Measurements from ENCODE around the gene CBLB. TPM values are rescaled to one million over a fixed set of nuclear protein-coding genes. Genes with fewer than 3 reads are reported as not detected.

CBLB gene
- total and polyA plus RNA-seq, 2 of the 4 experiments (the other 2 are of a cell fraction), result 10.1 to 20.1 TPM

DNA sequence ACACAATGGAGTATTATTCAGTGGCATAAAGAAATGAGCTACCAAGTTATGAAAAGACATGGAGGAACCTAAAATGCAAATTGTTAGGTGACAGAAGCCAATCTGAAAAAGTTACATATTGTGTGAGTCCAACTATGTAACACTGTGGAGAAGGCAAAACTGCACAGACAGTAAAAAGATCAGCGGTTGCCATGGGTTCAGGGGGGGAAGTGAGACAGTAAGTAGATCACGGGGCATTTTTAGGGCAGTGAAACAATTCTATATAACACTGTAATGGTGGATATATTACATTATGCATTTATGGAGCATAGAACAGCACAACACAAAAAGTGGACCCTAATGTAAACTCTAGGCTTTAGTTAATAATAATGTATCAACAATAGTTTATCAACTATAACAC, 17.6 kb downstream of the CBLB start:
- H2BK5ac ChIP-seq (ENCODE audit: low read depth, low read length, poor library complexity, severe bottlenecking), result no peak overlapping the region
- H2AFZ ChIP-seq (replicated peaks; ENCODE audit: low read length, poor library complexity), result no peak overlapping the region
- dilution Hi-C loops (cut with HindIII; ENCODE audit: low sequenced_read_pairs, unreplicated experiment), result no loop called here
- H3K9ac ChIP-seq (ENCODE audit: low read depth, low read length), result no peak overlapping the region
- ChIA-PET POLR2A (ENCODE audit: unreplicated experiment) (no interaction called here), CTCF (no interaction called here)
- H3K36me3 ChIP-seq (ENCODE audit: control insufficient read depth, insufficient read depth, low read length), result peaks cover 10% of the 10 kb centered on the region
- no peak overlapping the region for H3K14ac ChIP-seq (replicated peaks; ENCODE audit: low read depth, low read length)
- no peak overlapping the region for H3K4ac ChIP-seq (ENCODE audit: low read depth, low read length)
- H3K9me3 ChIP-seq (ENCODE audit: control insufficient read depth, insufficient read depth, low read length), result no peaks in the 10 kb centered on the region
- DNase-seq, result no peak
- H4K5ac ChIP-seq (ENCODE audit: low read depth, low read length), result no peak overlapping the region
- no peak overlapping the region for H2AK9ac ChIP-seq (replicated peaks; ENCODE audit: low read depth, low read length, poor library complexity)
- H4K8ac ChIP-seq (ENCODE audit: low read depth in 2 of 2, low read length in 2 of 2), result no peak overlapping the region
- no TSS peak for BruUV-seq (replicated peaks)
- no peak overlapping the region for H3K23ac ChIP-seq (ENCODE audit: low read depth, low read length)
- H2BK120ac ChIP-seq (ENCODE audit: low read depth, low read length), result no peak overlapping the region
- no peak for TF ChIP-seq RFX5 (IDR thresholded peaks at IDR 0.05; ENCODE audit: low read depth, low read length)
- TF ChIP-seq, protein P1, sequence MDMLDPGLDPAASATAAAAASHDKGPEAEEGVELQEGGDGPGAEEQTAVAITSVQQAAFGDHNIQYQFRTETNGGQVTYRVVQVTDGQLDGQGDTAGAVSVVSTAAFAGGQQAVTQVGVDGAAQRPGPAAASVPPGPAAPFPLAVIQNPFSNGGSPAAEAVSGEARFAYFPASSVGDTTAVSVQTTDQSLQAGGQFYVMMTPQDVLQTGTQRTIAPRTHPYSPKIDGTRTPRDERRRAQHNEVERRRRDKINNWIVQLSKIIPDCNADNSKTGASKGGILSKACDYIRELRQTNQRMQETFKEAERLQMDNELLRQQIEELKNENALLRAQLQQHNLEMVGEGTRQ (IDR thresholded peaks at IDR 0.05; ENCODE audit: low read depth, low read length), result no peak
- no peak for TF ChIP-seq MXI1 (IDR thresholded peaks at IDR 0.05; ENCODE audit: borderline replicate concordance, low read depth, low read length)
- no peak for TF ChIP-seq RCOR1 (IDR thresholded peaks at IDR 0.05; ENCODE audit: insufficient replicate concordance, low read length)
- intact Hi-C loops (cut with micrococcal nuclease), result no loop called here
- no peak overlapping the region for H3K56ac ChIP-seq (ENCODE audit: extremely low read depth, insufficient read depth, low read length)
- no peak overlapping the region for H4K91ac ChIP-seq (ENCODE audit: insufficient read depth, low read depth, low read length)
- no peaks in the 10 kb centered on the region for H4K20me1 ChIP-seq (ENCODE audit: insufficient read depth, low read length)
- H3K18ac ChIP-seq (ENCODE audit: low read depth, low read length), result no peak overlapping the region
- no peak overlapping the region for H2BK15ac ChIP-seq (ENCODE audit: low read depth, low read length)
- H3K4me1 ChIP-seq (ENCODE audit: control insufficient read depth, insufficient read depth, low read length), result 0 out of 2 replicates have a peak, but pooled peaks cover 2% of the 10 kb centered on the region
- in situ Hi-C loops (cut with MboI; ENCODE audit: low sequenced_read_pairs), result no loop called here
- H3K9me1 ChIP-seq (ENCODE audit: insufficient read depth, low read length), result no peaks in the 10 kb centered on the region
- no peak overlapping the region for H2BK20ac ChIP-seq (ENCODE audit: low read depth, low read length)
- no peak overlapping the region for H3K4me3 ChIP-seq (ENCODE audit: insufficient read depth, low read depth, low read length)
- no CpG with 5 or more reads among the region's 2 CpGs for WGBS, 2 experiments (ENCODE audit: extremely low coverage in 2 of 2, insufficient read length in 1 of 2)
- no peak overlapping the region for H3K27ac ChIP-seq (ENCODE audit: insufficient read depth, low read length)
- no peak overlapping the region for H3K4me2 ChIP-seq (ENCODE audit: low read depth, low read length)
- H3K27me3 ChIP-seq (ENCODE audit: control insufficient read depth, insufficient read depth, low read length), result no peaks in the 10 kb centered on the region
- no peak for ATAC-seq (ENCODE audit: low read depth)
- H2AK5ac ChIP-seq (ENCODE audit: low read depth, low read length), result no peak overlapping the region
- peaks cover 2 to 6% of the 10 kb centered on the region in 2 experiments; a peak in 3 of 4 replicates for H3K79me1 ChIP-seq (ENCODE audit: low read depth in 1 of 2, low read length in 2 of 2)
